ENCODE measurements around the gene UBE3C. TPM values are rescaled to one million over a fixed set of nuclear protein-coding genes. Genes with fewer than 3 reads are reported as not detected.

The UBE3C gene
- total and polyA plus RNA-seq, 2 of the 13 experiments (the other 11 are each of a cell fraction or from before 2014, with no cell fraction given), result 27.0 to 48.2 TPM

GRCh38 chr7:157121184-157121715 lies 17.5 kb upstream of the UBE3C start:
- no TSS peak for BruUV-seq (replicated peaks)
- FAIRE-seq, result no peak
- H3K79me2 ChIP-seq (ENCODE audit: insufficient read depth, low read length), result no peaks in the 10 kb centered on the region

More at GRCh38 chr7:157121184-157121715, 17.5 kb upstream of the UBE3C start:
- Histone ChIP-seq H3K27ac (ENCODE audit: extremely low read length, insufficient read depth, low read length) (no peak overlapping the region), H4K20me1 (ENCODE audit: insufficient read depth, low read length) (no peaks in the 10 kb centered on the region), H2AFZ (ENCODE audit: low read length) (no peak overlapping the region), H3K36me3 (replicated peaks in 1 of 2; ENCODE audit: control insufficient read depth in 1 of 2, insufficient read depth in 2 of 2, low read length in 2 of 2) (no peaks in the 10 kb centered on the region), H3K4me2 (ENCODE audit: low read depth, low read length) (no peak overlapping the region), H3K9me3 (ENCODE audit: low read length) (no peaks in the 10 kb centered on the region), H3K4me1 (ENCODE audit: insufficient read depth, low read length) (no peaks in the 10 kb centered on the region), H3K9ac (ENCODE audit: insufficient read depth, low read depth, low read length) (no peak overlapping the region), H3K4me3 (replicated peaks in 1 of 3; ENCODE audit: insufficient read depth in 1 of 3, low read depth in 2 of 3, low read length in 3 of 3) (no peak overlapping the region), H3K27me3 (ENCODE audit: control insufficient read depth in 1 of 2, insufficient read depth in 2 of 2, low read length in 2 of 2) (peaks cover 4 to 34% of the 10 kb centered on the region in 2 experiments; a peak in 4 of 5 replicates)
- ATAC-seq, result no peak
- in situ Hi-C loops (cut with HindIII; ENCODE audit: extremely low pct_ligation_motif_present, low pct_unique_long_range_greater_than_20kb), result no loop called here
- 68% methylated on average over 6 of the region's 18 CpGs for WGBS (ENCODE audit: low lambda C conversion rate)
- POLR2A ChIA-PET, result no interaction called here
- no peak for DNase-seq (ENCODE audit: low spot score)
- CTCF ChIA-PET (ENCODE audit: low intra/inter-chr PET ratio, low total read pairs), result no interaction called here
- intact Hi-C loops (cut with micrococcal nuclease; ENCODE audit: unreplicated experiment), result no loop called here
- no peak for TF ChIP-seq NCOA2 (CRISPR knock-in tag; IDR thresholded peaks at IDR 0.05)
- no peak for TF ChIP-seq ZNF746 (CRISPR knock-in tag; IDR thresholded peaks at IDR 0.05)
- TF ChIP-seq FOSL1 (CRISPR knock-in tag; IDR thresholded peaks at IDR 0.05; ENCODE audit: borderline replicate concordance), result no peak
- no peak for TF ChIP-seq AGO2 (optimal IDR thresholded peaks at IDR 0.05; ENCODE audit: low read depth, low read length)
- TF ChIP-seq ZNF761 (CRISPR knock-in tag; conservative IDR thresholded peaks at IDR 0.05), result no peak
- TF ChIP-seq FOXP4 (CRISPR knock-in tag; IDR thresholded peaks at IDR 0.05), result no peak
- TF ChIP-seq ZSCAN9 (CRISPR knock-in tag; IDR thresholded peaks at IDR 0.05; ENCODE audit: borderline replicate concordance), result no peak
- no peak for TF ChIP-seq CSRNP1 (CRISPR knock-in tag; IDR thresholded peaks at IDR 0.05)

Measured in HepG2 (cell line).